ENCODE data around the gene SH3BGRL2.

- TF ChIP-seq CTCF (IDR thresholded peaks at IDR 0.05) (no peak), SP1 (CRISPR knock-in tag; conservative IDR thresholded peaks at IDR 0.05) (no peak), NR2C2 (CRISPR knock-in tag; IDR thresholded peaks at IDR 0.05) (no peak), ZNF138 (CRISPR knock-in tag; conservative IDR thresholded peaks at IDR 0.05) (no peak), NR3C1 (CRISPR knock-in tag; conservative IDR thresholded peaks at IDR 0.05; ENCODE audit: low read depth) (no peak), STAT6 (CRISPR knock-in tag; conservative IDR thresholded peaks at IDR 0.05; ENCODE audit: low read depth) (no peak), AFF4 (CRISPR knock-in tag; IDR thresholded peaks at IDR 0.05; ENCODE audit: borderline replicate concordance) (no peak), CREM (CRISPR knock-in tag; IDR thresholded peaks at IDR 0.05) (no peak), TEAD4 (CRISPR knock-in tag; IDR thresholded peaks at IDR 0.05) (no peak), ATF2 (CRISPR knock-in tag; IDR thresholded peaks at IDR 0.05; ENCODE audit: borderline replicate concordance, low read depth) (no peak), IRF2 (CRISPR knock-in tag; IDR thresholded peaks at IDR 0.05; ENCODE audit: borderline replicate concordance, low read depth) (no peak), TCF7 (CRISPR knock-in tag; IDR thresholded peaks at IDR 0.05; ENCODE audit: low read depth) (no peak)
Observed at GRCh38 chr6:79734374-79734773, 103.2 kb downstream of the SH3BGRL2 start.
